ENCODE measurements around the gene BLVRA.

GRCh38 chr7:43760861-43761260 lies 2.4 kb downstream of the BLVRA start:
- no peak for TF ChIP-seq CTCF (IDR thresholded peaks at IDR 0.05; ENCODE audit: poor library complexity)
- no peak for TF ChIP-seq EZH2 (IDR thresholded peaks at IDR 0.05; ENCODE audit: borderline replicate concordance)
- TF ChIP-seq EZH2phosphoT487 (IDR thresholded peaks at IDR 0.05; ENCODE audit: low read depth, severe bottlenecking, unreplicated experiment) = no peak

Measured in hepatocyte (in vitro differentiated cells).